ENCODE results near the gene NTRK3. TPM values are rescaled to one million over a fixed set of nuclear protein-coding genes. Genes with fewer than 3 reads are reported as not detected.

Gene NTRK3
- total RNA-seq, 1 donor from 2014 or later = not detected

- TF ChIP-seq, protein P1, sequence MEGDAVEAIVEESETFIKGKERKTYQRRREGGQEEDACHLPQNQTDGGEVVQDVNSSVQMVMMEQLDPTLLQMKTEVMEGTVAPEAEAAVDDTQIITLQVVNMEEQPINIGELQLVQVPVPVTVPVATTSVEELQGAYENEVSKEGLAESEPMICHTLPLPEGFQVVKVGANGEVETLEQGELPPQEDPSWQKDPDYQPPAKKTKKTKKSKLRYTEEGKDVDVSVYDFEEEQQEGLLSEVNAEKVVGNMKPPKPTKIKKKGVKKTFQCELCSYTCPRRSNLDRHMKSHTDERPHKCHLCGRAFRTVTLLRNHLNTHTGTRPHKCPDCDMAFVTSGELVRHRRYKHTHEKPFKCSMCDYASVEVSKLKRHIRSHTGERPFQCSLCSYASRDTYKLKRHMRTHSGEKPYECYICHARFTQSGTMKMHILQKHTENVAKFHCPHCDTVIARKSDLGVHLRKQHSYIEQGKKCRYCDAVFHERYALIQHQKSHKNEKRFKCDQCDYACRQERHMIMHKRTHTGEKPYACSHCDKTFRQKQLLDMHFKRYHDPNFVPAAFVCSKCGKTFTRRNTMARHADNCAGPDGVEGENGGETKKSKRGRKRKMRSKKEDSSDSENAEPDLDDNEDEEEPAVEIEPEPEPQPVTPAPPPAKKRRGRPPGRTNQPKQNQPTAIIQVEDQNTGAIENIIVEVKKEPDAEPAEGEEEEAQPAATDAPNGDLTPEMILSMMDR (IDR thresholded peaks at IDR 0.05) = no peak
- no peak for DNase-seq
- H3K4me1 Mint-ChIP-seq = no peaks in the 10 kb centered on the region
- H3K9me3 Mint-ChIP-seq = no peaks in the 10 kb centered on the region
- intact Hi-C loops (cut with micrococcal nuclease) = no loop called here
- no peak overlapping the region for H3K27ac Mint-ChIP-seq
- CTCF ChIA-PET = no interaction called here
- peaks cover 14% of the 10 kb centered on the region for H3K27me3 Mint-ChIP-seq
- POLR2A ChIA-PET = no interaction called here
- H3K4me3 Mint-ChIP-seq = no peak overlapping the region
- H3K36me3 Mint-ChIP-seq (ENCODE audit: low read depth) = no peaks in the 10 kb centered on the region
- ATAC-seq (ENCODE audit: low read depth) = no peak
Measured at GRCh38 chr15:88231909-88232644, 24.5 kb downstream of the NTRK3 start.

DNA sequence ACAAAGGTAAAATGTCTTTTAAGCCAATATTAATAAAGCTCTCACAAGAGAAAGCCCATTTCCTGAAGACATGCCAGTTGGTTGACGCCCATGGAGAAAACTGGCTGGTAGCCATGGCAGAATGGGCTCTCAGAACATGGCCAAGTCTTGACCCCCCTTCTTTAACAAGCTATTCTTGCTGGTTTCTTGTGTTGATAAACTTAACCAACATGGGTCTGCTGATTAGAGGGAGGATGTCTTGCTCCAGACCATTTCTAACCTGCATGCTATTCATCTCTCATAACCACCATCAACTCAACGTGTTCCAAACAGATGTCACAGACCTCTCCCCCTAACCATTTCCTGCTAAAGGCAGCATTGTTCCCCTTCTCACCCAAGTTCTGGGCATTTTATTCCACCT, 25.7 kb downstream of the NTRK3 start:
- TF ChIP-seq, protein P1 (IDR thresholded peaks at IDR 0.05) = no peak
- ATAC-seq (ENCODE audit: low read depth) = no peak
- Mint-ChIP-seq H3K9me3 (no peaks in the 10 kb centered on the region), H3K4me3 (no peak overlapping the region), H3K4me1 (no peaks in the 10 kb centered on the region), H3K27ac (no peak overlapping the region), H3K27me3 (peaks cover 14% of the 10 kb centered on the region), H3K36me3 (ENCODE audit: low read depth) (no peaks in the 10 kb centered on the region)
- POLR2A ChIA-PET = no interaction called here
- CTCF ChIA-PET = no interaction called here
- intact Hi-C loops (cut with micrococcal nuclease) = no loop called here
- DNase-seq = no peak

DNA sequence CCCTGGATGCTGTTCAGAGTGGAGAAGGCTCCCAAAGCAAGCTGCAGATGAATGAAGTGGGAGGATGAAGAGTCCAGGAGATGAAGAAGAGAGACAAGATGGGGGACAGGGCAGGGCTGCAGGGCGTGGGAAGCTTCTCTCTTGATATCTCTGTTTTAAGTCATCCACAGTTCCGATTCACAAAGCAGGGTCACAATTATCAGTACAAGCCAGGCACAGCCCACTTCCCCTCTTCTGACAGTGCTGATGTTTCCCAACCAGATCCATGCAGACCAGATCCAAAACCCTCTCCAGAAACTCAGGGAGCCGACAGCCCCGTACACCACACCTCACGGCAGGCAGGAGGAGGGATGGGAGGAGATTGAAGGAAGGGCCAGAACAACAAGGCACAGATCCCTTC, 31.1 kb downstream of the NTRK3 start:
- CTCF ChIA-PET = no interaction called here
- ATAC-seq (ENCODE audit: low read depth) = no peak
- DNase-seq = no peak
- Mint-ChIP-seq H3K36me3 (ENCODE audit: low read depth) (no peaks in the 10 kb centered on the region), H3K4me1 (no peaks in the 10 kb centered on the region), H3K27me3 (peaks cover 7% of the 10 kb centered on the region), H3K4me3 (no peak overlapping the region), H3K9me3 (no peaks in the 10 kb centered on the region), H3K27ac (no peak overlapping the region)
- TF ChIP-seq, protein P1 (IDR thresholded peaks at IDR 0.05) = no peak
- POLR2A ChIA-PET = no interaction called here
- intact Hi-C loops (cut with micrococcal nuclease) = no loop called here

- no peaks in the 10 kb centered on the region for H3K9me3 Mint-ChIP-seq
- H3K4me3 Mint-ChIP-seq = no peak overlapping the region
- intact Hi-C loops (cut with micrococcal nuclease) = no loop called here
- no peak for DNase-seq
- TF ChIP-seq, protein P1 (IDR thresholded peaks at IDR 0.05) = no peak
- no peaks in the 10 kb centered on the region for H3K4me1 Mint-ChIP-seq
- ChIA-PET POLR2A (no interaction called here), CTCF (no interaction called here)
- ATAC-seq (ENCODE audit: low read depth) = no peak
- H3K27me3 Mint-ChIP-seq = peaks cover 1% of the 10 kb centered on the region
- no peaks in the 10 kb centered on the region for H3K36me3 Mint-ChIP-seq (ENCODE audit: low read depth)
- no peak overlapping the region for H3K27ac Mint-ChIP-seq
Measured at GRCh38 chr15:88223084-88223483, 33.5 kb downstream of the NTRK3 start.

- no peak overlapping the region for H3K27ac Mint-ChIP-seq
- ChIA-PET POLR2A (no interaction called here), CTCF (no interaction called here)
- intact Hi-C loops (cut with micrococcal nuclease) = no loop called here
- no peaks in the 10 kb centered on the region for H3K36me3 Mint-ChIP-seq (ENCODE audit: low read depth)
- H3K27me3 Mint-ChIP-seq = no peaks in the 10 kb centered on the region
- no peaks in the 10 kb centered on the region for H3K4me1 Mint-ChIP-seq
- TF ChIP-seq, protein P1 (IDR thresholded peaks at IDR 0.05) = no peak
- DNase-seq (no peak), ATAC-seq (ENCODE audit: low read depth) (no peak)
- H3K9me3 Mint-ChIP-seq = no peaks in the 10 kb centered on the region
- no peak overlapping the region for H3K4me3 Mint-ChIP-seq
Measured at GRCh38 chr15:88221836-88222235, 34.7 kb downstream of the NTRK3 start.

Measured in activated B cell treated with CpG ODN at 0.5 μM for 24 hours (primary cell).